Medulla oblongata (tissue), 1 donor: ENCODE results near the gene FAM216A.
"Not testable (repeated sequence)": the region's sequence is repeated elsewhere in the genome, so short reads cannot be mapped to it uniquely, and the experiment has no call there.

ENCODE experiments used
- DNase-seq: peaks from one replicate; pipeline ENCODE4 v3.0.0-alpha.2; 2015; ENCODE audit errors: extremely low spot score

The FAM216A gene

DNA sequence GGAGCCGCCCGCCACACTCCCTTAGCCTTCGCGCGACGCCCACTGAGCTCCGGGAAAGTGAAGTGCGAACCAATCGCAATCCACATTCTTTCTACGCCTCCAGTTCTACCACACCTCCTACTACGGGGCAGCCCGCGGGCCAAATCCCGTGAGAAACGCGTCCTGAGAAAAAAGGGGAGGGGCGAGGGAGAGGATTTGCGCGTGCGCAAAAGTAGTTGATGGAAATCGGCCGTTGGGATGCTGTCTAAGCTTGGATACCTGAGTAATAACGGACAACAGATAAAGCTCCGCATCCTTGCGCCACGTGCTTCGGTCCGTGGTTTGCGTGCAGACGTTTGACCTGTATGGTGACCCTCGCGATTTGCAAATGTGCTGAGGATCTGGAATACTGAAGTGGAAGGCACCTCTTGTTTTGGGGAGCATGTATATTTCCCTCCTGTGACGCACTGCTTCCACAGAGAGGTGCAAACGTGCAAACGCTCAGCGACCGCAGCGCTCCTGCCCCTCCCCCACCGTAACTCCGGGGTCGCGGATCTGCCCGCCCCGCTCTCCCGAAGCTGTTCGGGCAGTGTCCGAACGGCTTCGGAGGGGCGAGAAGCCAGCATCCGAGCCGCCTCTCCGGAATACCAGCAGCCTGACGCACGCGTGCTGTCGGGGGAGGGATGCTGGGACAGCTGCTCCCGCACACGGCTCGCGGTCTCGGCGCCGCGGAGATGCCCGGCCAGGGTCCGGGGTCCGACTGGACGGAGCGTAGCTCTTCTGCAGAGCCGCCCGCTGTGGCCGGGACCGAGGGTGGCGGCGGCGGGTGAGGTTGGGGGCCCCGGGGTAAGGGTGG lies at the start of gene FAM216A, which contains the start of gene GPN3:
TSS of gene FAM216A (plus strand) at position 632 of the 835 bp plus-strand sequence. CDS start at position 663, 31 bp downstream.
TSS of gene GPN3 (minus strand) at position 44 of the 835 bp plus-strand sequence. CDS start 54 bp downstream, outside the sequence.
- peak; percentile 99 for DNase-seq

GRCh38 chr12:110420644-110421043 lies 48.0 kb upstream of the FAM216A start:
- not testable (repeated sequence) for DNase-seq

- no peak for DNase-seq
Observed at GRCh38 chr12:110421159-110421661, 47.4 kb upstream of the FAM216A start.

DNA sequence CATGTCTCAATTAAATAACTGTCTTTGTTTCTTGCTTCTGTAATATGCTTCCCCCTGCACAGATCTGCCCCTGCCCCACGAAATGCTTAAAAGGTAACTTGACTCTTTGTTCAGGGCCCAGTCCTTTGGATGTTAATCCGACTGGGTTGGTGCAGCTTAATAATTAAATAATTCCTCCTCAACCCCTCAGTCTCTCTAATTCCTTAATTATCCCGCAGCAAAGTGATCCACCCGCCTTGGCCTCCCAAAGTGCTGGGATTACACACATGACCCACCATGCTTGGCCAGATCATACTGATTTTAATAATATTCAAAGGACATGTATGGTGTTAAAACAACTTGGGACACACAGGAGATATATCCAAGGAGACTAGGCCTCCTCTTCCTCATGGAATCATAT lies 46.9 kb upstream of the FAM216A start:
- DNase-seq: no peak

DNA sequence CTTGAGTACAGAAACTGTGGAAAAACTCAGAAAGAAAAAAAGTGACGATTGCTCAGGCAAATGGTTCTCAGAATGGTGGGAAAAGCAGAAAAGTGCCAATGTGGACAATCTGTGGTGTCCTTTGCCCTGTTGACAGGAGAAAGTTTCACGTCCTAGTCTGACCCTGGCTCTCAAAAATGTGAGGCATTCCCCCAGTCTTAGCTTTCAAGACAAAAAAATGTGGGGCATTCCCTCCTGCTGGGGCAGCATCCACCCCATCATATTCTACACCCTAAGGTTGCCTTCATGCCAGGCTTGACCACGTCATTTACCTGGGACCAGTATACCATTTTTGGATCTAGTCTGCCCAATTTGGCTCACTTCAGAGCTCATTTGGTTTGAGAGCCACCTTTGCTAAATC lies 44.4 kb upstream of the FAM216A start:
- DNase-seq: no peak

DNA sequence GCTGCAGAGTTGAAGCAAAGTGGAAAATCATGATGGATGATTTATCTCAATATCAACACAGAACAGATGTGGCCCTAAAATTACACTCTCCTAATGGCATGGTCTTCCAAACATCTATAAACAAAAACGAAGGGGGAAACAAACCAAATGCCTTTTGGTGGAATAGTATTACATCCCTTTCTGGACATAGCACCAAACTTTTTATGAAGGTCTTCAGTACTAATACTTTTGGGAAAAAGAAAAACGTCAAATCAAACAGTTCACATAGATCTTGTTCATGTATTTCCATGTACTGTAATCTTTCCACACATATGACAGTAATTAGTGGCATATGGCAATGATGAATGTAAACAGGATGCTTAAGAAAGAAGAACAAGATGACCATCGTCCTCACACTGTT lies 42.2 kb upstream of the FAM216A start:
- no peak for DNase-seq

DNA sequence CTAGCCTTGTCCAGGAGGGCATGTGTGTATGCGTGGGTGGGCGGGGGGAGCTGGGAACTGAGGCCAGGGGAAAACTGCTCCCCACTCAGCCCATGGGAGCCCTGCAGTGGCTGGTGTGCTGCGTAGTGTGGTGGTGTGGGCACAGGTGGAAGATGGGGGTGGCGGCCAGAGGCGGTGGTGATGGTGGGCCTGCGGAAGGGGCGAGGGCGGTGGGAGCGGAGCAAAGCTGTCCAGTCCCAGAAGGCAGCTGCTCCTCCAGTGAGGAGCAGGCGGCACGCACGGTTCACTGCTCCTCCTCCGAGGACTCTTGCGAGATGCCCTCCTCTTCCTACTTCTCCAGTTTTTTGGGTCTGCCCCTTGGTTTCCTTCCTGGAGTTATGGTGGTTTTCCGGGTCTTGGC lies 39.0 kb upstream of the FAM216A start:
- not testable (repeated sequence) for DNase-seq

DNA sequence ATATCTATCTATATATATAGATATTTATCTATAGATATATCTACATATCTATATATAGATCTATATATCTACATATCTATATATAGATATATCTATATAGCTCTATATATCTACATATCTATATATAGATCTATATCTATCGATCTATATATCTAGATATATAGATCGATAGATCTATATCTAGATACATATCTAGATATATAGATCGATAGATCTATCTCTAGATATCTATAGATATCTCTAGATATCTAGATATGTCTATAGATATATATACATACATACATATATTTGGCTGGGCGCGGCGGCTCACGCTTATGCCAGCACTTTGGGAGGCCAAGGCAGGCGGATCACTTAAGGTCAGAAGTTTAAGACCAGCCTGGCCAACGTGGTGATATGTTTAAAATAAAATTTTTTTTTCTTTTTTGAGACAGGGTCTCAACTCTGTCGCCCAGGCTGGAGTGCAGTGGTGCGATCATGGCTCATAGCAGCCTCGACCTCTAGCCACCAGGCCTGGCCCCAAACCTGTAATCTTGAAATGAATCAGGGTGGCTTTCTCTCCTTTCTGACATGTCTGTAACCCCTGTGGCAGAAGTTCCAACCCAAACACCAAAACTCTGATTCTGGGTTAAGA lies 36.6 kb upstream of the FAM216A start:
- no peak for DNase-seq

- DNase-seq: no peak
Observed at GRCh38 chr12:110436231-110436630, 32.4 kb upstream of the FAM216A start.

DNA sequence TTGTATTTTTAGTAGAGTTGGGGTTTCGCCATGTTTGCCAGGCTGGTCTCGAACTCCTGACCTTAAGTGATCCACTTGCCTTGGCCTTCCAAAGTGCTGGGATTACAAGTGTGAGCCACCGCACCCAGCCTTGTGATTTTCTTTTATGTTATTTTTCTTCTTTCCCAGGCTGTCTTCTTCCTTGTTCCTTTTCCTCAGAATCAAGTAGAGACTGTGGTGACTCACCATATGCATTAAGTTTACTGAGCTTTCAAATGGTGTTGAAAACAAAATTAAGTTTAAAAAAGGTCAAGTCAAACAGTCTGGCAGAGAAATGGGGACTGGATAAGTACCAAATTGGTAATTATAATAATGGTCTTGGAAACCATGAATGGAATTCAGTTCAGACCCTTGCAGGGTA lies 24.2 kb upstream of the FAM216A start:
- DNase-seq: no peak

DNA sequence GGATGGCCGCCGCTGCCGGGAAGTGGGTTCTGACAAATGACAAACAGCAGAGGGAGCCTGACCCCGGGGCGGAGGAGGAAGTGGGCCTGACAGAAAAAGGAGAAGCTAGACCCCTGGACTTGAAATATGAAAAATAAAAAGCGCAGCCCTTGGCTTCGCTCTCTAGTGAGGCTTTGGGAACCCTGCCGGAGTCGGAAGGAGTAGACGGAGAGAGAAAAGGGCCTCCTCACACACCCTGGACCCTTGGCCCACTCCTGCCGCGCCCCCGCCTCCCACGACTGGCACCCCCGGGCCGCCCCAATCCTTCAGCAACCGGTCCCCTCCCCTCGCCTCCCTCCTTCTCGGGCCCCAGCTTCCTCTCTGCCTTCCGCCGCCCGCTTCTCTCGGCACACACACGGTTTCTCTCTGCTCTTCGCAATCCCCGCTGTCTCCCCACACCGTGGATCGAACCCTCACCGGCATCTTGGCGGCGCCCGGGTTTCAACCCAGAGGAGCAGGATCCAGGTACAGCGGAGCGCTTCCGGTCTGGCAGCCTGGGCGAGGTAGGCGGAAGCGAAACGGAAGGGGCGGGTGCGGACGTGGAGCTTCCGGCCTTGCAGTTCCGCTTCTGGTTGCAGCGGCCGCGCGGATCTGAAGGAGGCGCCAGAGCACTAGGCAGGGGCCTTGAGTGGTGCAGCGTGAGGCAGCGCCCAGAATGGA lies 18.7 kb upstream of the FAM216A start, which contains the start of gene ARPC3:
TSS of gene ARPC3 (minus strand) at position 539 of the 699 bp plus-strand sequence. CDS start at position 462, 77 bp downstream.
- peak; percentile 96 for DNase-seq

DNA sequence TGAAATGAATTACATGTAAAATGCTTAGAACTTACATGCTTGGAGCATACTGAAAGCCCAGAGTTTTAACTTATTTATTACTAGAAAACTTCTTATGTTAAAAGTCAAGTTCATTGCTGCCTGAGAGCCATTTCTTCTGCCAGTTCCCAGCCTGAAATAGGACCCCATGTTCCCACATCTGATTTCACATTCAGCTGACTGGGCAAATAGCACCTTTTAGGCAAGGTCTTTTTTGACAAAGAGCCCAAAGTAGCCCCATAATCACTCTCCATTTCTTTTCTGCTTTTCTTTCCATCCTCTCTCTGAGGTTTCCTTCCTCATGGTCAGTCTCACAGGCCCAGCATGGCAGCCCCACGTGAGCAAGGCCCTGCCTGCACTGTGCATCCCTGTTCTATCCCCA lies 17.4 kb upstream of the FAM216A start:
- DNase-seq: no peak

GRCh38 chr12:110453569-110454296 lies 14.9 kb upstream of the FAM216A start:
- DNase-seq: no peak

DNA sequence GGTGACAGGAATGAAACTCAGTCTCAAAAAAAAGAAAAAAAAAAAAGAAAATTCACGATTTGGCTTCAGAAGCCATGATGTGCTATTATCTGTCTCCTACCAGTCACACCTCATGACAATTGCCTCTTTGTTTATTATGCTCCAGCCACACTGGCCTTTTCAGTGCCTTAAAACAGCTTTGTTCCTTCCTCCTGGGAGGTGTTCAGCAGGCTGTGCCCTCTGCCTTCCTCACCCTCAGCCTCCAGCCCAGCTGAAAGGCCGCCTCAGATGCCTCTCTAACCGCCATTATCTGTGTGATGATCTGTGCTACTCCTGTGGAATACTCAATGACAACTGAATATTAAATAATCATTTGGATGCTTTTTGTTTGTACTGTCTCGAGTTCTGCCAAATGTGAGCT lies 9.9 kb upstream of the FAM216A start:
- DNase-seq: peak; percentile 53

GRCh38 chr12:110461189-110461588 lies 7.5 kb upstream of the FAM216A start:
- DNase-seq: not testable (repeated sequence)

- no peak for DNase-seq
Observed at GRCh38 chr12:110465024-110465423, 3.6 kb upstream of the FAM216A start.

GRCh38 chr12:110465765-110466164 lies 2.9 kb upstream of the FAM216A start:
- DNase-seq: not testable (repeated sequence)

- no peak for DNase-seq
Observed at GRCh38 chr12:110466791-110467190, 1.9 kb upstream of the FAM216A start.

DNA sequence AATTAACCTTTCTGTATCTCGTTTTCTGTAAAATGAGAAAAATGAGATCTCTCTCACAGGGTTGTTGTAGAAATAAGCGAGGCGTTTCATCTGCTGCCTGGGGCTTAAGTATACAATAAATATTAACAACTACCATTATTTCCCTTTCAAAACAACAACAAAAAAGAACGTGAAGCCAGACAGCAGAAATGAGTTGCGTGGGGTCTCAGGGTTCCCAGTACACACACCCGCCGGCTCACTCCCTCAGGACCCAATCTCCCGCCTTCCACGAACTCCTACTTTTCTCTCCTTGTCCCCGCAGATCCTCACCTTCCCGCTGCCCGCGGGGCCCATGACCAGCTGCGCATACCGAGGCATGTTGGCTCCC lies 815 bp upstream of the FAM216A start:
- no peak for DNase-seq

DNA sequence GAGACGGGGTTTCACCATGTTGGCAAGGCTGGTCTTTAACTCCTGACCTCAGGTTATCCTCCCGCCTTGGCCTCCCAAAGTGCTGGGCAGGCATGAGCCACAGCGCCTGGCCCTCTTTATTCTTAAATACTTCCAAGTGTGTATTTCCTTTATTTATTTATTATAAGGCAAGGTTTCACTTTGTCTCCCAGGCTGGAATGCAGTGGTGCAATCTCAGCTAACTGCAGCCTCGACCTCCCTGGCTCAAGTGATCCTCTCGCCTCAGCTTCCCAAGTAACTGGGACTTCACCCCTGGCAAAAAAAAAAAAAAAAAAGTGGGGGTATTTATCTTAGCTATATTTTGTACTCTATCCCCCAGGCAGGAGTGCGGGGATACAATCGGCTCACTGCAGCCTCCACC lies 6.8 kb downstream of the FAM216A start:
- DNase-seq: no peak

- DNase-seq: peak; percentile 13
Observed at GRCh38 chr12:110498984-110499706, 30.5 kb downstream of the FAM216A start.
